SK-N-SH (cell line): Measurements from ENCODE around the gene SMAD4.

Experiments used
- CHD2 ChIP-seq: fragments of 150-350 bp; IDR thresholded peaks from 2 replicates; pipeline ENCODE4 v1.6.1; 2018; ENCODE audit warnings: low read length; ENCODE audit not compliant: partially characterized antibody
- CTCF ChIP-seq: fragments of 200-600 bp; sonication (generic); IDR thresholded peaks from 2 replicates; pipeline ENCODE4 v1.6.1; 2017; ENCODE audit warnings: antibody characterized with exemption, mild to moderate bottlenecking, moderate library complexity
- EP300 ChIP-seq, 2 experiments: IDR thresholded peaks; 2 replicates each; pipeline versions ENCODE4 v1.4.0 to v1.6.1; 2012; ENCODE audit warnings: borderline replicate concordance in 1 of 2, low read depth in 1 of 2, low read length in 1 of 2
- EZH2phosphoT487 ChIP-seq: fragments of 200-600 bp; sonication (generic); IDR thresholded peaks from 2 replicates; pipeline ENCODE4 v1.6.1; 2017; ENCODE audit warnings: low read depth, mixed run types, mild to moderate bottlenecking, antibody characterized with exemption, moderate library complexity, borderline replicate concordance
- GATA2 ChIP-seq: sonication (generic); formaldehyde crosslinking; IDR thresholded peaks from 2 replicates; pipeline ENCODE4 v1.5.0; 2020; ENCODE audit warnings: mild to moderate bottlenecking, missing genetic modification reagents
- MXI1 ChIP-seq: IDR thresholded peaks from 2 replicates; pipeline ENCODE4 v1.6.1; 2012; ENCODE audit warnings: mild to moderate bottlenecking, low read depth, low read length, improper control_type of control experiment
- POLR2AphosphoS5 ChIP-seq: IDR thresholded peaks from 2 replicates; pipeline ENCODE4 v1.6.1; 2012; ENCODE audit warnings: low read depth, low read length
- RAD21 ChIP-seq: IDR thresholded peaks from 2 replicates; pipeline ENCODE4 v1.6.1; 2012; ENCODE audit warnings: mild to moderate bottlenecking, low read length
- REST ChIP-seq: IDR thresholded peaks from 2 replicates; pipeline ENCODE4 v1.6.1; 2012; ENCODE audit warnings: mild to moderate bottlenecking, low read depth, low read length, moderate library complexity
- SIN3A ChIP-seq: IDR thresholded peaks from 2 replicates; pipeline ENCODE4 v1.6.1; 2012; ENCODE audit warnings: low read depth, mild to moderate bottlenecking, low read length, moderate library complexity, borderline replicate concordance
- USF1 ChIP-seq: IDR thresholded peaks from 2 replicates; pipeline ENCODE4 v1.4.0; 2012; ENCODE audit warnings: low read depth, borderline replicate concordance

- no peak for TF ChIP-seq SIN3A
- TF ChIP-seq EZH2phosphoT487, result no peak
- no peak for TF ChIP-seq EP300 (IDR thresholded peaks at IDR 0.05; ENCODE audit: borderline replicate concordance in 1 of 2, low read depth in 1 of 2, low read length in 1 of 2)
- TF ChIP-seq CHD2, result no peak
- TF ChIP-seq CTCF, result no peak
- TF ChIP-seq POLR2AphosphoS5, result no peak
- TF ChIP-seq REST, result no peak
- no peak for TF ChIP-seq GATA2 (CRISPR knock-in tag)
- TF ChIP-seq RAD21, result no peak
- TF ChIP-seq USF1, result no peak
- TF ChIP-seq MXI1, result no peak
Measured at GRCh38 chr18:51098513-51098912, 68.5 kb downstream of the SMAD4 start.
